Measurements from ENCODE around the gene CACNA1C.

CACNA1C gene

GRCh38 chr12:2645460-2645859 lies 592.7 kb downstream of the CACNA1C start:
- Histone ChIP-seq H2AFZ (ENCODE audit: low read depth) (no peak overlapping the region), H3K27me3 (ENCODE audit: insufficient read depth, low read depth) (no peaks in the 10 kb centered on the region; the same call in 1 of the 2 replicates), H3K4me2 (no peak overlapping the region), H3K27ac (no peak overlapping the region), H3K4me1 (ENCODE audit: low read depth, poor library complexity, severe bottlenecking) (no peaks in the 10 kb centered on the region), H3K9ac (no peak overlapping the region), H3K36me3 (ENCODE audit: insufficient read depth) (no peaks in the 10 kb centered on the region), H3K4me3 (IDR thresholded peaks at IDR 0.05; ENCODE audit: insufficient read depth, low read depth, low read length) (no peak overlapping the region), H4K20me1 (ENCODE audit: insufficient read depth) (no peaks in the 10 kb centered on the region), H3K79me2 (ENCODE audit: insufficient read depth, low read depth) (no peaks in the 10 kb centered on the region)
- TF ChIP-seq CTCF (conservative IDR thresholded peaks at IDR 0.05; ENCODE audit: low read depth, low read length): no peak

- no peaks in the 10 kb centered on the region for H3K36me3 ChIP-seq (ENCODE audit: insufficient read depth)
- H3K4me3 ChIP-seq (IDR thresholded peaks at IDR 0.05; ENCODE audit: insufficient read depth, low read depth, low read length): no peak overlapping the region
- no peak overlapping the region for H3K9ac ChIP-seq
- no peak overlapping the region for H3K4me2 ChIP-seq
- no peak for TF ChIP-seq CTCF (conservative IDR thresholded peaks at IDR 0.05; ENCODE audit: low read depth, low read length)
- no peaks in the 10 kb centered on the region for H3K79me2 ChIP-seq (ENCODE audit: insufficient read depth, low read depth)
- H3K4me1 ChIP-seq (ENCODE audit: low read depth, poor library complexity, severe bottlenecking): no peaks in the 10 kb centered on the region
- H3K27ac ChIP-seq: no peak overlapping the region
- H2AFZ ChIP-seq (ENCODE audit: low read depth): no peak overlapping the region
- H3K27me3 ChIP-seq (ENCODE audit: insufficient read depth, low read depth): no peaks in the 10 kb centered on the region; the same call in 1 of the 2 replicates
- no peaks in the 10 kb centered on the region for H4K20me1 ChIP-seq (ENCODE audit: insufficient read depth)
These were observed 593.6 kb downstream of the CACNA1C start for GRCh38 chr12:2646341-2646740.

- no peak overlapping the region for H3K9ac ChIP-seq
- H4K20me1 ChIP-seq (ENCODE audit: insufficient read depth): no peaks in the 10 kb centered on the region
- H3K4me2 ChIP-seq: no peak overlapping the region
- no peaks in the 10 kb centered on the region; the same call in 1 of the 2 replicates for H3K27me3 ChIP-seq (ENCODE audit: insufficient read depth, low read depth)
- TF ChIP-seq CTCF (conservative IDR thresholded peaks at IDR 0.05; ENCODE audit: low read depth, low read length): no peak
- no peaks in the 10 kb centered on the region for H3K36me3 ChIP-seq (ENCODE audit: insufficient read depth)
- H3K79me2 ChIP-seq (ENCODE audit: insufficient read depth, low read depth): no peaks in the 10 kb centered on the region
- no peak overlapping the region for H2AFZ ChIP-seq (ENCODE audit: low read depth)
- no peak overlapping the region for H3K27ac ChIP-seq
- H3K4me3 ChIP-seq (IDR thresholded peaks at IDR 0.05; ENCODE audit: insufficient read depth, low read depth, low read length): no peak overlapping the region
- no peaks in the 10 kb centered on the region for H3K4me1 ChIP-seq (ENCODE audit: low read depth, poor library complexity, severe bottlenecking)
These were observed 594.4 kb downstream of the CACNA1C start for GRCh38 chr12:2647186-2647585.

- Histone ChIP-seq H3K36me3 (ENCODE audit: insufficient read depth) (no peaks in the 10 kb centered on the region), H3K4me2 (no peak overlapping the region), H4K20me1 (ENCODE audit: insufficient read depth) (no peaks in the 10 kb centered on the region), H2AFZ (ENCODE audit: low read depth) (no peak overlapping the region), H3K27me3 (ENCODE audit: insufficient read depth, low read depth) (no peaks in the 10 kb centered on the region; the same call in 1 of the 2 replicates), H3K27ac (no peak overlapping the region), H3K4me3 (IDR thresholded peaks at IDR 0.05; ENCODE audit: insufficient read depth, low read depth, low read length) (no peak overlapping the region), H3K79me2 (ENCODE audit: insufficient read depth, low read depth) (no peaks in the 10 kb centered on the region), H3K9ac (no peak overlapping the region), H3K4me1 (ENCODE audit: low read depth, poor library complexity, severe bottlenecking) (no peaks in the 10 kb centered on the region)
- no peak for TF ChIP-seq CTCF (conservative IDR thresholded peaks at IDR 0.05; ENCODE audit: low read depth, low read length)
These were observed 595.6 kb downstream of the CACNA1C start for GRCh38 chr12:2648406-2648805.
